ENCODE measurements around the gene SLC6A9.

- TF ChIP-seq CTCF (IDR thresholded peaks at IDR 0.05 in 4 of 5, conservative IDR thresholded peaks at IDR 0.05 in 1 of 5) (no peak), POLR2A (IDR thresholded peaks at IDR 0.05) (no peak)
Observed at GRCh38 chr1:44032170-44032790, 1.0 kb upstream of the SLC6A9 start.

Data from gastrocnemius medialis (tissue), 4 donors.